Mesothelial cell of epicardium (in vitro differentiated cells): ENCODE results near the gene ARPC4. TPM values are rescaled to one million over a fixed set of nuclear protein-coding genes. Genes with fewer than 3 reads are reported as not detected.
A peak's percentile ranks its signal among the peaks of the same experiment; 100 is the strongest.

Experiments used
- DNase-seq, 2 experiments: peaks; one replicate each; pipeline ENCODE4 v3.0.0; 2021; ENCODE audit warnings: low spot score in 2 of 2; ENCODE audit not compliant: unreplicated experiment in 2 of 2
- H3K27ac Mint-ChIP-seq: 2 replicates; pipeline ENCODE4 v1.8.0; 2021; ENCODE audit warnings: mixed read lengths
- H3K27me3 Mint-ChIP-seq: 2 replicates; pipeline ENCODE4 v1.8.0; 2021; ENCODE audit warnings: low read depth, mixed read lengths
- H3K36me3 Mint-ChIP-seq: 2 replicates; pipeline ENCODE4 v1.8.0; 2021; ENCODE audit warnings: mixed read lengths
- H3K4me1 Mint-ChIP-seq: 2 replicates; pipeline ENCODE4 v1.8.0; 2021; ENCODE audit warnings: mixed read lengths
- H3K4me3 Mint-ChIP-seq: 2 replicates; pipeline ENCODE4 v1.8.0; 2021; ENCODE audit warnings: mild to moderate bottlenecking, moderate library complexity, mixed read lengths
- H3K9me3 Mint-ChIP-seq: 2 replicates; pipeline ENCODE4 v1.8.0; 2021; ENCODE audit warnings: mixed read lengths
- total RNA-seq: library from RNA; stranded (reverse); gene quantifications from 3 replicates; pipeline ENCODE4 v1.2.1, GENCODE V29; 2021
- TF ChIP-seq, protein P1 (sequence below): fragments of 200-600 bp; sonication (generic); IDR thresholded peaks from one replicate; pipeline ENCODE4 v1.5.0; 2021; ENCODE audit warnings: antibody characterized with exemption; ENCODE audit not compliant: unreplicated experiment

The ARPC4 gene
- total RNA-seq, result 128 to 138 TPM (median 131 TPM) in 3 replicates

DNA sequence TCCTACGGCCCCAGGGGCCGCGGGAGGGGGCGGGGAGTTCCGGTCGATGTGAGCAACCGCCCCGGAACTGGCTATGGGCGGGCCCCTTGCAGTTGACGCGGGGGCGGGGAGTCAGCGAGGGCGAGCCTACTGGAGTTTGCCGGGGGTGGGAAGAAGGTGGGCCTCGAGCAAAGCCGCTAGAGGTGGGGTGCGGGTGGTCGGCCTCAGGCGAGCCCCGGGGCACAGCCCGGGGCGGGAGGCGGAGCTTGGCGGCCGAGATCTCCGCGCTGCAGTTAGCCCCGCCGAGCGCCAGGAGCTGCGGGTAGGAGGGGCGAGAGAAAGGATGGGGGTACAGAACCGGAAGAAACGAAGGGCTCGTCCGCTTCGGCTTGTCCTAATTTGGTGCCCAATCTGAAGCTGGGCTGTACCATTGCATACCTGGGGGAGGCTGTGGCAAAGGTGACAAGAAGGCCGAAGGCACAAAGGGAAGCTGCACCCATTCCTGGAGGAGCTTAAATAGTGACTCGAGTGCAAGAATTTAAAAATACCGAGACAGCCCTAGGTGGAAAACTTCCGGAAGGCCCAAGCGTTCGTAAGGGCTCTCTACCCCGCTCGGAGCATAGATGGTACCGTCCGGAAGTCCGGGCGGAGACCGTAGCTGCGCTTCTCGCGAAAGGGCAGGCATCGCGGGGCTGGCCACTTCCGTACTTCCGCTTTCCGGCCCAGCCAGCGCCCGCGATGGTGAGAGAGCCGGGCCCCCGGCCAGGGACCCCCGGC, at the start of gene ARPC4, which contains the start of gene TADA3:
ARPC4 (plus strand) TSS at position 678 of the 756 bp plus-strand sequence; CDS start at position 718, 40 bp downstream.
TADA3 (minus strand) TSS at position 69 of the 756 bp plus-strand sequence. CDS start 1,007 bp downstream, outside the sequence.
- TF ChIP-seq, protein P1, sequence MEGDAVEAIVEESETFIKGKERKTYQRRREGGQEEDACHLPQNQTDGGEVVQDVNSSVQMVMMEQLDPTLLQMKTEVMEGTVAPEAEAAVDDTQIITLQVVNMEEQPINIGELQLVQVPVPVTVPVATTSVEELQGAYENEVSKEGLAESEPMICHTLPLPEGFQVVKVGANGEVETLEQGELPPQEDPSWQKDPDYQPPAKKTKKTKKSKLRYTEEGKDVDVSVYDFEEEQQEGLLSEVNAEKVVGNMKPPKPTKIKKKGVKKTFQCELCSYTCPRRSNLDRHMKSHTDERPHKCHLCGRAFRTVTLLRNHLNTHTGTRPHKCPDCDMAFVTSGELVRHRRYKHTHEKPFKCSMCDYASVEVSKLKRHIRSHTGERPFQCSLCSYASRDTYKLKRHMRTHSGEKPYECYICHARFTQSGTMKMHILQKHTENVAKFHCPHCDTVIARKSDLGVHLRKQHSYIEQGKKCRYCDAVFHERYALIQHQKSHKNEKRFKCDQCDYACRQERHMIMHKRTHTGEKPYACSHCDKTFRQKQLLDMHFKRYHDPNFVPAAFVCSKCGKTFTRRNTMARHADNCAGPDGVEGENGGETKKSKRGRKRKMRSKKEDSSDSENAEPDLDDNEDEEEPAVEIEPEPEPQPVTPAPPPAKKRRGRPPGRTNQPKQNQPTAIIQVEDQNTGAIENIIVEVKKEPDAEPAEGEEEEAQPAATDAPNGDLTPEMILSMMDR, result no peak
- Mint-ChIP-seq H3K27me3 (no peaks in the 10 kb centered on the region), H3K36me3 (peaks cover 26% of the 10 kb centered on the region), H3K9me3 (no peaks in the 10 kb centered on the region), H3K27ac (peak within 1 kb of the TSS; percentile 100), H3K4me3 (peak within 1 kb of the TSS; percentile 98), H3K4me1 (peaks cover 22% of the 10 kb centered on the region)
- DNase-seq, result peak; percentile 84 to 88

DNA sequence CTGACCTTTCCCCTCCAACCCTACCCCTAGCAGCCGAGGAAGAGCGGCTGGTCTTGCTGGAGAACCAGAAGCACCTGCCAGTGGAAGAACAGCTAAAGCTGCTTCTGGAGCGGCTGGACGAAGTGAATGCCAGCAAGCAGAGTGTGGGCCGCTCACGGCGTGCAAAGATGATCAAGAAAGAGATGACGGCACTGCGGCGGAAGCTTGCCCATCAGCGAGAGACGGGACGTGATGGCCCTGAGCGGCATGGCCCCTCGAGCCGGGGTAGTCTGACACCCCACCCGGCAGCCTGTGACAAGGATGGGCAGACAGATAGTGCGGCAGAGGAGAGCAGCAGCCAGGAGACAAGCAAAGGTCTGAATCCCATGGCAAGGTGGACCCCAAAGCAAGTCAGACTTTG, 49.3 kb upstream of the ARPC4 start:
- no peaks in the 10 kb centered on the region for H3K4me1 Mint-ChIP-seq
- no peak overlapping the region for H3K4me3 Mint-ChIP-seq
- TF ChIP-seq, protein P1, result no peak
- DNase-seq, result no peak
- no peaks in the 10 kb centered on the region for H3K27me3 Mint-ChIP-seq
- H3K27ac Mint-ChIP-seq, result no peak overlapping the region
- H3K36me3 Mint-ChIP-seq, result peaks cover 32% of the 10 kb centered on the region
- H3K9me3 Mint-ChIP-seq, result no peaks in the 10 kb centered on the region

DNA sequence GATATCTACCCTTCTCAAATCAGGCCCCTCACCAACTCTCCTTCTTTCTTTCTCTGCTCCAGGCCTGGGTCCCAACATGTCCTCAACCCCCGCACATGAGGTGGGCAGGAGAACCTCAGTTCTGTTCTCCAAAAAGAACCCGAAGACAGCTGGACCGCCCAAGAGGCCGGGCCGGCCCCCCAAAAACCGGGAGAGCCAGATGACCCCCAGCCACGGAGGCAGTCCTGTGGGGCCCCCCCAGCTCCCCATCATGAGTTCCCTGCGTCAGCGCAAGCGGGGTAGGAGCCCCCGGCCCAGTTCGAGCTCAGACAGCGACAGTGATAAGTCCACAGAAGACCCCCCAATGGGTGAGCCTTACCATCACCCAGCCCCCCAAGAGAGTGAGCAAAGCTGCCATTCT, 48.7 kb upstream of the ARPC4 start:
- no peak for DNase-seq
- Mint-ChIP-seq H3K27ac (no peak overlapping the region), H3K9me3 (no peaks in the 10 kb centered on the region), H3K27me3 (no peaks in the 10 kb centered on the region), H3K36me3 (peaks cover 29% of the 10 kb centered on the region), H3K4me1 (peaks cover 2% of the 10 kb centered on the region), H3K4me3 (no peak overlapping the region)
- TF ChIP-seq, protein P1, result no peak

DNA sequence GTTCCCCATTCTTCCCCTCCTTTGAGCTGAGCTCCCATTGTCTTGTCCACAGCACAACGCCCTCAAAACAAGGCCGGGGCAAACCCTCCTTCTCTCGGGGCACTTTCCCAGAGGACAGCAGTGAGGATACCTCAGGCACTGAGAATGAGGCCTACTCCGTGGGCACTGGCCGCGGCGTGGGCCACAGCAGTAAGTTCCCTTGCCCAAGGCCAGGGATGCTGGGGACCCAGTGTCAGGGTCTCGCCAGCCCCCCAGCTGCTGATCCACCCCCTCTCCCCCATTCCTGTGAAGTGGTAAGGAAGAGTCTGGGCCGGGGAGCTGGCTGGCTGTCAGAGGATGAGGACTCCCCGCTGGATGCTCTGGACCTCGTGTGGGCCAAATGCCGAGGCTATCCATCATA, 47.4 kb upstream of the ARPC4 start:
- H3K4me1 Mint-ChIP-seq, result peaks cover 12% of the 10 kb centered on the region
- H3K36me3 Mint-ChIP-seq, result peaks cover 22% of the 10 kb centered on the region
- TF ChIP-seq, protein P1, result no peak
- H3K27ac Mint-ChIP-seq, result no peak overlapping the region
- no peaks in the 10 kb centered on the region for H3K27me3 Mint-ChIP-seq
- no peak for DNase-seq
- no peaks in the 10 kb centered on the region for H3K9me3 Mint-ChIP-seq
- H3K4me3 Mint-ChIP-seq, result no peak overlapping the region

DNA sequence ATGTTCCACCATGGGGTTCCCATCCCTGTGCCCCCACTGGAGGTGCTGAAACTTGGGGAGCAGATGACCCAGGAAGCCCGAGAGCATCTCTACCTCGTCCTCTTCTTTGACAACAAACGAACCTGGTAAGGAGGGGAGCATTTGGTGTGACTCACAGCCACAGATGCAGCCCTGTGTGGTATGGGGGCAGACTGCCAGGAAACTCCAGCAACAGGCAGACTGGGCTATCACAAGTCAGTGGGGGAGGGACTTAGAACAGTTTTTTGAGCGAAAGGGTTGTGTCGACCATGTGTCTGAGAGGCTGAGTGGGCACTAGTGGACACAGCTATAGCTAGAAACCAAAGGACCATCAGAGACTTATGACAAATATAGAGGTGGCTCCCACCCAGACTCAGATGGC, 46.6 kb upstream of the ARPC4 start:
- no peak overlapping the region for H3K4me3 Mint-ChIP-seq
- peaks cover 16% of the 10 kb centered on the region for H3K4me1 Mint-ChIP-seq
- peaks cover 21% of the 10 kb centered on the region for H3K36me3 Mint-ChIP-seq
- H3K27me3 Mint-ChIP-seq, result no peaks in the 10 kb centered on the region
- DNase-seq, result no peak
- H3K9me3 Mint-ChIP-seq, result no peaks in the 10 kb centered on the region
- TF ChIP-seq, protein P1, result no peak
- no peak overlapping the region for H3K27ac Mint-ChIP-seq
